ENCODE data around the gene DTX3. TPM values are rescaled to one million over a fixed set of nuclear protein-coding genes. Genes with fewer than 3 reads are reported as not detected.

DTX3 gene
- total and polyA plus RNA-seq, 12 donors: 20.4 to 136 (median 47.6) TPM

Other genes starting within 250 kb of the DTX3 start
- 10 to 100 TPM; 25.3 to 91.9 (median 50.1) TPM for gene R3HDM2, start 173.8 kb upstream of the DTX3 start, total RNA-seq
- 10 to 100 TPM; 21.9 to 33.8 (median 32.4) TPM for gene R3HDM2, start 173.8 kb upstream of the DTX3 start, polyA plus RNA-seq
- gene INHBC, start 170.0 kb upstream of the DTX3 start, total RNA-seq: not detected
- not detected for gene INHBC, start 170.0 kb upstream of the DTX3 start, polyA plus RNA-seq
- gene INHBE, start 149.5 kb upstream of the DTX3 start, total RNA-seq: under 1 TPM in 1 of 9 donors, not detected in 8; 0.11 TPM
- not detected for gene INHBE, start 149.5 kb upstream of the DTX3 start, polyA plus RNA-seq
- gene GLI1, start 145.0 kb upstream of the DTX3 start, total RNA-seq: 1 to 10 TPM in 5 of 9 donors, under 1 TPM in 4; 0.30 to 2.8 (median 1.0) TPM
- 1 to 10 TPM in 2 of 3 donors, under 1 TPM in 1; 0.44 to 7.2 (median 4.4) TPM for gene GLI1, start 145.0 kb upstream of the DTX3 start, polyA plus RNA-seq
- 10 to 100 TPM in 7 of 9 donors, 1 to 10 TPM in 2; 1.3 to 39.4 (median 14.2) TPM for gene ARHGAP9, start 125.0 kb upstream of the DTX3 start, total RNA-seq
- 10 to 100 TPM in 2 of 3 donors, 1 to 10 TPM in 1; 4.1 to 46.4 (median 19.4) TPM for gene ARHGAP9, start 125.0 kb upstream of the DTX3 start, polyA plus RNA-seq
- 100 to 1,000 TPM in 5 of 9 donors, 10 to 100 TPM in 4; 38.3 to 182 (median 126) TPM for gene MARS1, start 116.8 kb upstream of the DTX3 start, total RNA-seq
- gene MARS1, start 116.8 kb upstream of the DTX3 start, polyA plus RNA-seq: 100 to 1,000 TPM; 114 to 210 (median 143) TPM
- gene DDIT3, start 84.3 kb upstream of the DTX3 start, total RNA-seq: 10 to 100 TPM in 8 of 9 donors, 1 to 10 TPM in 1; 7.7 to 65.1 (median 31.1) TPM
- 10 to 100 TPM; 72.8 to 98.4 (median 72.9) TPM for gene DDIT3, start 84.3 kb upstream of the DTX3 start, polyA plus RNA-seq
- gene MBD6, start 82.0 kb upstream of the DTX3 start, total RNA-seq: 100 to 1,000 TPM in 2 of 9 donors, 10 to 100 TPM in 7; 10.5 to 128 (median 32.6) TPM
- gene MBD6, start 82.0 kb upstream of the DTX3 start, polyA plus RNA-seq: 100 to 1,000 TPM in 1 of 3 donors, 10 to 100 TPM in 2; 21.7 to 167 (median 91.4) TPM
- 100 to 1,000 TPM; 114 to 202 (median 137) TPM for gene DCTN2, start 57.6 kb upstream of the DTX3 start, total RNA-seq
- 100 to 1,000 TPM in 2 of 3 donors, 10 to 100 TPM in 1; 81.2 to 238 (median 101) TPM for gene DCTN2, start 57.6 kb upstream of the DTX3 start, polyA plus RNA-seq
- gene KIF5A, start 54.8 kb upstream of the DTX3 start, total RNA-seq: 1 to 10 TPM in 4 of 9 donors, under 1 TPM in 4, not detected in 1; 0.32 to 7.6 (median 1.3) TPM
- gene KIF5A, start 54.8 kb upstream of the DTX3 start, polyA plus RNA-seq: 1 to 10 TPM; 1.9 to 7.4 (median 5.6) TPM
- gene PIP4K2C, start 13.6 kb upstream of the DTX3 start, total RNA-seq: 10 to 100 TPM; 19.5 to 75.9 (median 28.8) TPM
- 10 to 100 TPM in 1 of 3 donors, 1 to 10 TPM in 2; 8.1 to 31.5 (median 8.6) TPM for gene PIP4K2C, start 13.6 kb upstream of the DTX3 start, polyA plus RNA-seq
- 10 to 100 TPM in 4 of 9 donors, 1 to 10 TPM in 5; 4.9 to 15.9 (median 9.3) TPM for gene ARHGEF25, start 6.6 kb downstream of the DTX3 start, total RNA-seq
- gene ARHGEF25, start 6.6 kb downstream of the DTX3 start, polyA plus RNA-seq: 10 to 100 TPM in 2 of 3 donors, 1 to 10 TPM in 1; 5.3 to 86.4 (median 34.4) TPM
- gene B4GALNT1, start 28.4 kb downstream of the DTX3 start, total RNA-seq: 1 to 10 TPM in 5 of 9 donors, under 1 TPM in 4; 0.17 to 7.4 (median 1.1) TPM
- 1 to 10 TPM; 1.0 to 1.3 (median 1.3) TPM for gene B4GALNT1, start 28.4 kb downstream of the DTX3 start, polyA plus RNA-seq
- gene OS9, start 89.3 kb downstream of the DTX3 start, total RNA-seq: 100 to 1,000 TPM; 157 to 428 (median 293) TPM
- gene OS9, start 89.3 kb downstream of the DTX3 start, polyA plus RNA-seq: 100 to 1,000 TPM; 155 to 282 (median 234) TPM
- gene AGAP2, start 133.9 kb downstream of the DTX3 start, total RNA-seq: 1 to 10 TPM in 7 of 9 donors, under 1 TPM in 2; 0.50 to 4.0 (median 1.8) TPM
- gene AGAP2, start 133.9 kb downstream of the DTX3 start, polyA plus RNA-seq: 1 to 10 TPM; 1.9 to 8.1 (median 2.6) TPM
- gene TSPAN31, start 140.2 kb downstream of the DTX3 start, total RNA-seq: 100 to 1,000 TPM in 1 of 9 donors, 10 to 100 TPM in 8; 44.2 to 115 (median 58.1) TPM
- gene TSPAN31, start 140.2 kb downstream of the DTX3 start, polyA plus RNA-seq: 10 to 100 TPM; 25.3 to 50.7 (median 45.1) TPM
- 100 to 1,000 TPM in 8 of 9 donors, 10 to 100 TPM in 1; 90.9 to 197 (median 145) TPM for gene CDK4, start 147.5 kb downstream of the DTX3 start, total RNA-seq
- 10 to 100 TPM; 46.8 to 78.8 (median 66.1) TPM for gene CDK4, start 147.5 kb downstream of the DTX3 start, polyA plus RNA-seq
- gene MARCHF9, start 150.3 kb downstream of the DTX3 start, total RNA-seq: 10 to 100 TPM in 7 of 9 donors, 1 to 10 TPM in 2; 6.7 to 23.4 (median 16.5) TPM
- 10 to 100 TPM in 2 of 3 donors, 1 to 10 TPM in 1; 9.5 to 45.1 (median 44.0) TPM for gene MARCHF9, start 150.3 kb downstream of the DTX3 start, polyA plus RNA-seq
- gene CYP27B1, start 162.3 kb downstream of the DTX3 start, total RNA-seq: 10 to 100 TPM in 1 of 9 donors, 1 to 10 TPM in 7, under 1 TPM in 1; 0.48 to 10.4 (median 2.8) TPM
- 1 to 10 TPM; 2.5 to 3.8 (median 3.5) TPM for gene CYP27B1, start 162.3 kb downstream of the DTX3 start, polyA plus RNA-seq
- 10 to 100 TPM in 8 of 9 donors, 1 to 10 TPM in 1; 4.7 to 56.8 (median 22.6) TPM for gene METTL1, start 167.3 kb downstream of the DTX3 start, total RNA-seq
- gene METTL1, start 167.3 kb downstream of the DTX3 start, polyA plus RNA-seq: 10 to 100 TPM; 53.4 to 87.8 (median 62.6) TPM
- gene EEF1AKMT3, start 167.8 kb downstream of the DTX3 start, total RNA-seq: 10 to 100 TPM in 5 of 9 donors, 1 to 10 TPM in 4; 4.3 to 35.9 (median 11.8) TPM
- 1 to 10 TPM; 2.4 to 9.9 (median 3.4) TPM for gene EEF1AKMT3, start 167.8 kb downstream of the DTX3 start, polyA plus RNA-seq
- gene TSFM, start 178.0 kb downstream of the DTX3 start, total RNA-seq: 100 to 1,000 TPM in 2 of 9 donors, 10 to 100 TPM in 7; 40.4 to 107 (median 70.4) TPM
- gene TSFM, start 178.0 kb downstream of the DTX3 start, polyA plus RNA-seq: 10 to 100 TPM; 31.5 to 82.6 (median 62.5) TPM
- gene AVIL, start 213.9 kb downstream of the DTX3 start, total RNA-seq: 10 to 100 TPM in 1 of 9 donors, 1 to 10 TPM in 8; 1.5 to 10.3 (median 4.5) TPM
- gene AVIL, start 213.9 kb downstream of the DTX3 start, polyA plus RNA-seq: 10 to 100 TPM in 2 of 3 donors, 1 to 10 TPM in 1; 5.0 to 32.6 (median 27.9) TPM
- 100 to 1,000 TPM in 7 of 9 donors, 10 to 100 TPM in 2; 89.2 to 275 (median 250) TPM for gene CTDSP2, start 241.9 kb downstream of the DTX3 start, total RNA-seq
- 10 to 100 TPM; 42.9 to 89.6 (median 51.3) TPM for gene CTDSP2, start 241.9 kb downstream of the DTX3 start, polyA plus RNA-seq

Measured in adrenal gland (tissue), 12 donors.